Measurements from ENCODE around the gene CCDC33.

- TF ChIP-seq CTCF (IDR thresholded peaks at IDR 0.05) (no peak), EP300 (IDR thresholded peaks at IDR 0.05) (no peak)
Measured at GRCh38 chr15:74376226-74376625, 140.1 kb downstream of the CCDC33 start.
